A549 treated with CORT108297 at 1 μM for 4 hours (cell line): ENCODE data around the gene INTU. TPM values are rescaled to one million over a fixed set of nuclear protein-coding genes. Genes with fewer than 3 reads are reported as not detected.

ENCODE experiments used
- total RNA-seq: library from RNA; stranded (reverse); fragments of 200-300 nt; extraction: Qiagen RNA extraction; gene quantifications from 5 replicates; pipeline ENCODE4 v1.2.3, GENCODE V29; 2022

Gene INTU
- total RNA-seq: 0.98 to 1.4 TPM (median 1.0 TPM) in 5 replicates

GRCh38 chr4:127632420-127633403 lies at the start of gene INTU:
TSS of gene INTU (plus strand) at chr4:127632957. CDS start at chr4:127633035, 78 bp downstream.

GRCh38 chr4:127730142-127730913 lies 97.6 kb downstream of the INTU start, which contains the start of gene SLC25A31:
TSS of gene SLC25A31 (plus strand) at chr4:127730400. CDS start at chr4:127730546, 146 bp downstream.

Other genes with a start within 250 kb of the INTU start
- gene SLC25A31, start 97.4 kb downstream of the INTU start, total RNA-seq: not detected in 5 replicates
- 7.8 to 11.4 TPM (median 8.5 TPM) in 5 replicates for gene HSPA4L, start 149.4 kb downstream of the INTU start, total RNA-seq
- 13.8 to 15.7 TPM (median 14.8 TPM) in 5 replicates for gene PLK4, start 247.9 kb downstream of the INTU start, total RNA-seq